ENCODE results near the gene KRT82. TPM values are rescaled to one million over a fixed set of nuclear protein-coding genes. Genes with fewer than 3 reads are reported as not detected.
A peak's percentile ranks its signal among the peaks of the same experiment; 100 is the strongest.
"Not testable (repeated sequence)": the region's sequence is repeated elsewhere in the genome, so short reads cannot be mapped to it uniquely, and the experiment has no call there.

Gene KRT82
- total RNA-seq, 2 experiments from 2014 or later = not detected

DNA sequence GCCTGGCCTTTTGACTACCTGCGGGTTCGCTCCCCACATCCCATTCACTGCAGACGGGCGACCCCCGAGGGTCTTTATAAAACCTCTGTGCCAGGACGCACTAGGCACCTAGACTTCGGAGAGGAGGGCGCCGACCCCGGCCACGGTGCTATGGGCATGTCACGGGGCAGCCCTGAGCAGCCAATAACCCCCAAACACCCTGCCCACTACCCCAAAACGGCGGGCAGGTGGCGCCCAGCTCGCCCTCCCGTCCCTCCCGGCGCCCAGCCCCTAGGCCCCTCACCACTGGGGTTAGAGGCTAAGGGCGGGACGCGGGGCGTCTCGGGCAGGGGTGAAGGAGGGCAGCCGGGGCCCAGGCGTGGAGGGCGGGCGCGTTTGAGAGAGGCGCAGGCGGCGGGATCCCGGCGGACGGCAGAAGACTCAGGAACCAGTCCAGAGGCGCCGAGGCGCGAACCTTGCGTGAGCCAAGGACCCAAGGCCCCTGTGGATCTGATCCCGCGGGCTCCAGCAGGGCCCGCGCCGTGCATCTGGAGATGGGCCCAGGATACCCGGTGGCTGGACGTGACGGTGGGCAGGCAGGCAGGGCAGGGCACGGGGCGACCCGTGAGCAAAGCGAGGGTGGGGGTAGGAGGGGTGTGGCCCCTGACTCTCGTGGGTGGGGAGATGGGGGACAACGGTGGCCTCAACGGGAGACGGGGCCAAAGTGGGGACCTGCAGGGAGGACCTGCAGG lies 49.9 kb downstream of the KRT82 start:
- Mint-ChIP-seq H3K36me3 (no peaks in the 10 kb centered on the region), H3K4me1 (peaks cover 42% of the 10 kb centered on the region), H3K27ac (no peak overlapping the region), H3K9me3 (no peaks in the 10 kb centered on the region), H3K4me3 (no peak overlapping the region), H3K27me3 (peaks cover 4% of the 10 kb centered on the region)
- no peak for DNase-seq

GRCh38 chr12:52355176-52355575 lies 51.0 kb downstream of the KRT82 start:
- Mint-ChIP-seq H3K4me1 (peaks cover 47% of the 10 kb centered on the region), H3K9me3 (no peaks in the 10 kb centered on the region), H3K27me3 (peaks cover 4% of the 10 kb centered on the region), H3K36me3 (no peaks in the 10 kb centered on the region), H3K27ac (no peak overlapping the region), H3K4me3 (no peak overlapping the region)
- no peak for DNase-seq

DNA sequence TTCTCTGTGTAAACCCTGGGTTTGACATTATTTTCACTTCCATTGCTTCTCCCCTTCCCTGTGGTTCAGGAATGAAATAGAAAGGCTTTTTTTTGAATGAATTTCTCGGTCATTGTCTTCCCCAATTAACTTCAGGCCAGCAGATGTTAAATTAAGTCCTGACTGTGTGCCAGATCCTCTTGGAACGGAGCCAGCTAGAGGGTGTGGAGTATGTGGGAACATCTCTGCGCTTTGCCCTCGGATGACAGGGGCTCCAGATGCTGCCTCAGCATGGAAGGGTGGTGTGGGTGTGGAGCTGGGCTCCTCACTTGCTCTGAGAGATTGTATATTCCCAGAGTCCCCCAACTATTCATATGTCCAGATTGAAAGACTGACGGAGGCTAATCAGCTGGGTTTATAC lies 51.9 kb downstream of the KRT82 start:
- H3K36me3 Mint-ChIP-seq = no peaks in the 10 kb centered on the region
- H3K4me1 Mint-ChIP-seq = peaks cover 43% of the 10 kb centered on the region
- H3K9me3 Mint-ChIP-seq = no peaks in the 10 kb centered on the region
- peaks cover 4% of the 10 kb centered on the region for H3K27me3 Mint-ChIP-seq
- H3K4me3 Mint-ChIP-seq = no peak overlapping the region
- no peak overlapping the region for H3K27ac Mint-ChIP-seq
- no peak for DNase-seq

- Mint-ChIP-seq H3K4me1 (peaks cover 40% of the 10 kb centered on the region), H3K36me3 (no peaks in the 10 kb centered on the region), H3K27me3 (peaks cover 4% of the 10 kb centered on the region), H3K27ac (no peak overlapping the region), H3K9me3 (no peaks in the 10 kb centered on the region), H3K4me3 (no peak overlapping the region)
- DNase-seq = no peak
These were observed 52.4 kb downstream of the KRT82 start for GRCh38 chr12:52353766-52354165.

- Mint-ChIP-seq H3K36me3 (no peaks in the 10 kb centered on the region), H3K9me3 (no peaks in the 10 kb centered on the region), H3K4me1 (peaks cover 32% of the 10 kb centered on the region), H3K4me3 (no peak overlapping the region), H3K27me3 (peaks cover 6% of the 10 kb centered on the region), H3K27ac (no peak overlapping the region)
- DNase-seq = no peak
These were observed 53.2 kb downstream of the KRT82 start for GRCh38 chr12:52352951-52353350.

- peak; percentile 44 for DNase-seq
- Mint-ChIP-seq H3K27me3 (peaks cover 6% of the 10 kb centered on the region), H3K27ac (no peak overlapping the region), H3K4me3 (no peak overlapping the region), H3K9me3 (no peaks in the 10 kb centered on the region), H3K4me1 (peaks cover 27% of the 10 kb centered on the region), H3K36me3 (no peaks in the 10 kb centered on the region)
These were observed 54.7 kb downstream of the KRT82 start for GRCh38 chr12:52351196-52352059.

DNA sequence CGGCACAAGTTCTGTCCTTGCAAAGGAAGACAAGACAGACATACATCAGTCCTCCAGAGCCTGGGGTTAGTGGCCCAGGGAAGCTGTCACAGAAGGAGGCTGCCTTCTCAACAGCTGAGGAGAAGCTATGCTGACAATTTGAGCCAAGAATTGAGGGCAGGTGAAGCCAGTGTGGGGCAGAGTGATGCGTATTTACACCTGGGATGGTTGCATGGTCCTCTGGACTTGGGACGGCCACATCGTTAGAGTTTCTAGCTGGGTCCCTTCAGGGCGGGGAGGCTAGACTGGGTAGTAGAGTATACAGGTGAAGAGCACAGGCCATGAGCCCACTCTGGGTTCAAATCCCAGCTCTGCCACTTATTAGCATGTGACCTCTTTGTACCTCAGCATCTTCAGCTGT lies 55.3 kb downstream of the KRT82 start:
- Mint-ChIP-seq H3K4me3 (no peak overlapping the region), H3K27me3 (peaks cover 6% of the 10 kb centered on the region), H3K4me1 (peaks cover 27% of the 10 kb centered on the region), H3K27ac (no peak overlapping the region), H3K9me3 (no peaks in the 10 kb centered on the region), H3K36me3 (no peaks in the 10 kb centered on the region)
- DNase-seq = no peak

DNA sequence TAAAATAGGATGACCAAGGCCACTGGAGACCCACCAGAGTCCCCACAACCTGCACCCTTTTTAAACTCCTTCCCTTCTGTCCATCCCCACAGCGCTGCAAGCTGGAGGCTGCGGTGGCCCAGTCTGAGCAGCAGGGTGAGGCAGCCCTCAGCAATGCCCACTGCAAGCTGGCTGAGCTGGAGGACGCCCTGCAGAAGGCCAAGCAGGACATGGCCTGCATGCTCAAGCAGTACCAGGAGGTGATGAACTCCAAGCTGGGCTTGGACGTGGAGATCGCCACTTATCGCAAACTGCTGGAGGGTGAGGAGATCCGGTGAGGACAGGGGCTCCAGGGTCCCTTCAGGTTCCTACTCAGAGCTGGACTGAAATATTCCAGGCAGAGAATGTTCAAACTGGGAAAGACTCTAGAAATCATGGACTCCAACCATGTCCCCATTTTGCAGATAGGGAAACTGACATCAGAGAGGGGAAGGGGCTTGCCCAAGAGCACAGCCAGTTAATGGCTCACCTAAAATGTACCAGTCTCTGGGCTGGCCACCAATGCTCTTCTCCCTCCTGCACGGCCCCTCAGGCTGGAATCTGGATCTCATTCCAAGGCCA lies 56.0 kb downstream of the KRT82 start:
- H3K27me3 Mint-ChIP-seq = peaks cover 6% of the 10 kb centered on the region
- H3K4me1 Mint-ChIP-seq = peaks cover 27% of the 10 kb centered on the region
- H3K36me3 Mint-ChIP-seq = no peaks in the 10 kb centered on the region
- no peak overlapping the region for H3K27ac Mint-ChIP-seq
- H3K4me3 Mint-ChIP-seq = no peak overlapping the region
- no peak for DNase-seq
- no peaks in the 10 kb centered on the region for H3K9me3 Mint-ChIP-seq

DNA sequence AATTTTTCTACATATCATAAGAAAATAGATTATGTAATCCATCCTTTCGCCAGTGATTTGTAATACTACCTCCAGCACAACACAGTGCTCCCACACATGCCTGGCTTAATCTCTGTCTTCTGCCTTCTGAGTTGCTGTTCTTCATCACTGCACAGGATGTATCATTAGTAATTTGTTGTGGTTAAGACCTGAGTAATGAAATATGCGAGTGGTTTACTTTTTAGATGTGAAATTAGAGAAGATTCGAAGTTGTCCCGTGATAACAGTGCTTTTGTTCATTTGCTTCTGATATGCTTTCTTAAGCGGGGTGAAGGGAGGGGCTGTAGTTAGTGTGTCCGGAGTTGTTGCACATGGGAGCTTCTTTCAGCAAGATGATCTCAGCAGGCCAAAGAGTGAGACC lies 56.9 kb downstream of the KRT82 start:
- no peak for DNase-seq
- no peaks in the 10 kb centered on the region for H3K36me3 Mint-ChIP-seq
- no peak overlapping the region for H3K4me3 Mint-ChIP-seq
- no peak overlapping the region for H3K27ac Mint-ChIP-seq
- H3K4me1 Mint-ChIP-seq = peaks cover 24% of the 10 kb centered on the region
- no peaks in the 10 kb centered on the region for H3K9me3 Mint-ChIP-seq
- peaks cover 6% of the 10 kb centered on the region for H3K27me3 Mint-ChIP-seq

DNA sequence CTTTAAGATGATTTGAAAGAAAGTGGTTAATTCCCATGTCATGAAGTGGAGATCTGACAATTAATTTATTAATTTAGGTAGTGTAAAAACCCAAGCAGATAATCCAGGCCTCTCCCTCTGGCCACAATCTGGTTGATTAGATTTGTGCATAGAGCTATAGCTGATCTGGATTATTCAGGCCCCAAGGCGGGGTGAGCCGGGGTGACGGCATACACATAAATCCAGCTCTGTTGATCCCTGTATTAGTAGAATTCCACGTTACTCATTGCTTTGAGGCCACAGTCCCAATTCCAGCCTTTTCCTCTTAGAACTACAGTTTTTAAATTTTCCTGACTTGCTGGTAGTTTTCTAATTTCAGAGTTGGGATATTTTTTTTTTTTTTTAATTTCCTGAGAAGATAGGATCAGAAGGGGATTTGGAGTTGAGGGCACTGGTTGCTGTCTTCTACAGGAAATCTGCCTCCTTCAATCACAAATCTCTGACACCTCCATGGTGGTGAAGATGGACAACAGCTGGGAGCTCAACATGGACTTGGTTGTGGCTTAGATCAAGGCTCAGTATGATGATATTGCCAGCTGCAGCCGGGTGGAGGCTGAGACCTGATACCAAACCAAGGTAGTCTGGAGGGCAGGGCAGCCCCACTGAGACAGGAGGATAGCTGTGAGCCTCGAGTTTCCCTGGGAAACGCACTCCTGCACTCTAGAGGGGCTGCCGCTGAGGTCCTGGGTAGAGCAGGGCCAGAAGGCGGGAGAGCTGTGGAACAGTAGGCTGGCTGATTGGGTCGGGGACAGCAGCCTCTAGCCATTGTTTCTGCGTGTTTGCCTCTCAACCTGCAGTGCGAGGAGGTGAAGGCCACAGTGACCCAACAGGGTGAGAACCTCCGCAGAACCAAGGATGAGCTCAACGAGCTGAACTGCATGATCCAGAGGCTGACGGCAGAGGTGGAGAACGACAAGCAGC lies 58.3 kb downstream of the KRT82 start:
- DNase-seq = no peak
- Mint-ChIP-seq H3K27ac (no peak overlapping the region), H3K27me3 (peaks cover 6% of the 10 kb centered on the region), H3K4me3 (no peak overlapping the region), H3K36me3 (no peaks in the 10 kb centered on the region), H3K4me1 (peaks cover 20% of the 10 kb centered on the region), H3K9me3 (no peaks in the 10 kb centered on the region)

GRCh38 chr12:52347016-52347415 lies 59.1 kb downstream of the KRT82 start:
- H3K4me1 Mint-ChIP-seq = peaks cover 13% of the 10 kb centered on the region
- no peak overlapping the region for H3K4me3 Mint-ChIP-seq
- H3K36me3 Mint-ChIP-seq = no peaks in the 10 kb centered on the region
- no peak for DNase-seq
- H3K27me3 Mint-ChIP-seq = peaks cover 3% of the 10 kb centered on the region
- no peak overlapping the region for H3K27ac Mint-ChIP-seq
- H3K9me3 Mint-ChIP-seq = no peaks in the 10 kb centered on the region

DNA sequence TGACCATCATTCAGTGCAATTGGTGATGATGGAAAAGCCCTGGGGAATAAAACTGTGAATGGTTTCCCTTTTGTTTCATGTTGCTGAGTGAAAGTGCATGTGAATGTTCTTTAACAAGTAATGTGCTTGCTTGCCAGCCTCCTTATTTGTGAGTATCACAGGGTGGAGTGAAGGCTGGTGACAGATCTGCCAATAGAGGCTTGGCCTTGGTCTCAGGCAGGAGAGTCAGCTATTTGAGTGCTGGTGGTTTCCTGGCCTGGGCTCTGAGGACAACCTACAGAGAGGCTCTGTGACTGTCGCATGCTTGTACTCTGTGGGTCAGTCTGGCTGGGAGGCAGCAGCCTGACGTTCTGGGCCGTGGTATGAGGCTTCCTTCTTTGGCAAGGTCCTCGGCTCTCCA lies 59.5 kb downstream of the KRT82 start:
- H3K9me3 Mint-ChIP-seq = no peaks in the 10 kb centered on the region
- no peak overlapping the region for H3K4me3 Mint-ChIP-seq
- peaks cover 3% of the 10 kb centered on the region for H3K27me3 Mint-ChIP-seq
- H3K4me1 Mint-ChIP-seq = peaks cover 9% of the 10 kb centered on the region
- no peaks in the 10 kb centered on the region for H3K36me3 Mint-ChIP-seq
- DNase-seq = no peak
- no peak overlapping the region for H3K27ac Mint-ChIP-seq

- not testable (repeated sequence) for H3K36me3 Mint-ChIP-seq, DNase-seq, H3K4me3 Mint-ChIP-seq, H3K27ac Mint-ChIP-seq, H3K9me3 Mint-ChIP-seq, H3K27me3 Mint-ChIP-seq, H3K4me1 Mint-ChIP-seq
These were observed 61.1 kb downstream of the KRT82 start for GRCh38 chr12:52345041-52345440.

DNA sequence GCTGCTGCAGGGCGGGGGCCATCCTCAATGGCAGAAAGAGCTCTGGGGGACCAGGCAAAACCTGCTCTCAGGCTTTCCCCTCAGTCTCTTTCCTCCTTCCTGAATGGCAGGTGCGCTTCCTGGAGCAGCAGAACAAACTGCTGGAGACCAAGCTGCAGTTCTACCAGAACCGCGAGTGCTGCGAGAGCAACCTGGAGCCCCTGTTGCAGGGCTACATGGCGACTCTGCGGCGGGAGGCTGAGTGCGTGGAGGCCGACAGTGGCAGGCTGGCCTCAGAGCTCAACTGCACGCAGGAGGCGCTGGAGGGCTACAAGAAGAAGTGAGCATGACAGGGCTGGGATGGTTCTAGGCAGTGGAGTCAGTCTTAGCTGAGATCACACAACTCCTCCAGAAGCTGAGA lies 62.0 kb downstream of the KRT82 start:
- H3K9me3 Mint-ChIP-seq = no peaks in the 10 kb centered on the region
- DNase-seq = no peak
- H3K27ac Mint-ChIP-seq = no peak overlapping the region

More for the DNA sequence above, 62.0 kb downstream of the KRT82 start:
- Mint-ChIP-seq H3K4me1 (peaks cover under 1% of the 10 kb centered on the region), H3K4me3 (no peak overlapping the region), H3K36me3 (no peaks in the 10 kb centered on the region), H3K27me3 (peaks cover 3% of the 10 kb centered on the region)

Data from activated naive CD8-positive, alpha-beta T cell treated with anti-CD3 and anti-CD28 coated beads for 36 hours (primary cell).